Activated CD8-positive, alpha-beta memory T cell treated with anti-CD3 and anti-CD28 coated beads for 36 hours (primary cell): ENCODE measurements around the gene SNAPC2. TPM values are rescaled to one million over a fixed set of nuclear protein-coding genes. Genes with fewer than 3 reads are reported as not detected.
"Not testable (repeated sequence)": the region's sequence is repeated elsewhere in the genome, so short reads cannot be mapped to it uniquely, and the experiment has no call there.

Source experiments
- CTCF ChIA-PET: fragments of 350-600 bp; sonication (Branson Sonifier 250); formaldehyde crosslinking; loops from one replicate; lab custom pipeline; 2021; ENCODE audit warnings: antibody characterized with exemption; lab: Charles Lee
- POLR2A ChIA-PET: fragments of 350-600 bp; sonication (Branson Sonifier 250); formaldehyde crosslinking; loops from one replicate; lab custom pipeline; 2021; ENCODE audit warnings: antibody characterized with exemption; lab: Charles Lee
- total RNA-seq, 2 experiments: library from RNA; stranded (reverse); gene quantifications; one replicate each; pipeline ENCODE4 v1.2.3, GENCODE V29; 2021

Gene SNAPC2
- total RNA-seq, 2 experiments from 2014 or later = 16.4 to 17.3 TPM

- ChIA-PET CTCF (interaction anchor here (0.7 to 0.9 kb wide), 2 partner anchors 18 to 29 kb away, joined by 3 read pairs; no protein-coding TSS in a partner anchor), POLR2A (no interaction called here)
Observed at GRCh38 chr19:7887408-7888144, 32.6 kb upstream of the SNAPC2 start.

DNA sequence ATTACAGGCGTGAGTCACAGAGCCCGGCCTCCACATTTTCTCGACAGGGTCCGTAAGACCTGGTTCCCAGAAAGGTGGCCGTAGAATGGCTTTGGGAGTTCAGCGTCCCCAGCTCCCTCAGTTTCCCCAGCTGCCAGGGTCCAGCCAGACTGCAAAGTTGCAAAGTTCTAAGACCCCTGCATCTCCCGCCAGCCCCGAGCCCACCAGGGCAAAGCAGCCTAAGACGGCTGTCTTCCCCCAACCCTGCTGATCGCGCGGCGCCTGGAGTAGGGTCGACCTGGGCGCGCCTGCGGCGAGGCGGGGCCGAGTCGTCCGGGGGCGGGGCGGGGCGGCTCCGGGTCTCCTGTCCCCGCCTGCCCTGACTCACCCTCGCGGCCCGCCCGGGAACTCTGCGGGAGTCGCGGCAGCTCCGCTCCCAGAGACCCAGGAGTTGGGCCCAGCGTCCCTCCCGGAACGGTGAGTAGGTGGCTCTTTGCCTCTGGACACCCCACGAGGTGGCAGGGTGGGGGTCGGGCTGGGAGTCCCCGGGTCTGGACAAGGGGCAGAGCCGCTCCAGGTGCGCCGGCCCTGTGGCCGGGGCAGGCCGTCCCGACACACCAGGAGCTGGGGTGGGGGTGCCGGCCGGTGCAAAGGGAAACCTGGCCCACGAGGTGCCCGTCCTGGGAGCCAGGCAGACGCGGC is 31.9 kb upstream of the SNAPC2 start, which contains the start of gene LRRC8E:
Gene LRRC8E (plus strand): TSS at position 366 of the 681 bp plus-strand sequence. CDS start 7,094 bp downstream, outside the sequence.
- ChIA-PET POLR2A (no interaction called here), CTCF (interaction anchor here (0.9 kb wide), 1 partner anchor 19 kb away, joined by 3 read pairs; no protein-coding TSS in a partner anchor)

GRCh38 chr19:7888826-7889217 is 31.3 kb upstream of the SNAPC2 start:
- ChIA-PET CTCF (no interaction called here), POLR2A (no interaction called here)

DNA sequence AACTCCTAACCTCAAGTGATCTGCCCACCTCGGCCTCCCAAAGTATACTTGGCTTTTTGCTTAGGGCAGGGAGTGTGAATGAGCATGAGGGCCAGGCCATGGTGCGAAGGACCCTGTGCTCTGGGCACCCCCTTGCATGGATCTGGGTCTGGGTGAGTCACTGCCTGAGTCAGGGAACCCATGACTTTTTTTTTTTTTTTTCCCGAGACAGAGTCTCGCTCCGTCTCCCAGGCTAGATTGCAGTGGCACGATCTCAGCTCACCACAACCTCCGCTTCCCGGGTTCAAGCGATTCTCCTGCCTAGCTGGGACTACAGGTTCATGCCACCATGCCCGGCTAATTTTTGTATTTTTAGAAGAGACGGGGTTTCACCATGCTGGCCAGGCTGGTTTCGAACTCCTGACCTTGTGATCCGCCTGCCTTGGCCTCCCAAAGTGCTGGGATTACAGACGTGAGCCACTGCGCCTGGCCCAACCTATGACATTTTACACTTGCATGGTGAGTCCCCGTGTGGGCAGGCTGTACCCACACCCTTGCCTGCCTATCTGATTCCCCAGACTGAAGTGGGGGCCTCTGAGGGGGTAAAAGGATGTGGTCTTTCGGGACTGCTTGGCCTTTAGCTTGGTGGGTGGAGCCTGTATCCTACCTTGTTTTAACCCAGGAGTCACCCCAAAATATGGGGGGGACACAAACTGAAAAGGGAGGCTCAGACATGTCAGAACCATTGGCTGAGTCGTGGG is 26.6 kb upstream of the SNAPC2 start:
- CTCF ChIA-PET, POLR2A ChIA-PET: not testable (repeated sequence)

DNA sequence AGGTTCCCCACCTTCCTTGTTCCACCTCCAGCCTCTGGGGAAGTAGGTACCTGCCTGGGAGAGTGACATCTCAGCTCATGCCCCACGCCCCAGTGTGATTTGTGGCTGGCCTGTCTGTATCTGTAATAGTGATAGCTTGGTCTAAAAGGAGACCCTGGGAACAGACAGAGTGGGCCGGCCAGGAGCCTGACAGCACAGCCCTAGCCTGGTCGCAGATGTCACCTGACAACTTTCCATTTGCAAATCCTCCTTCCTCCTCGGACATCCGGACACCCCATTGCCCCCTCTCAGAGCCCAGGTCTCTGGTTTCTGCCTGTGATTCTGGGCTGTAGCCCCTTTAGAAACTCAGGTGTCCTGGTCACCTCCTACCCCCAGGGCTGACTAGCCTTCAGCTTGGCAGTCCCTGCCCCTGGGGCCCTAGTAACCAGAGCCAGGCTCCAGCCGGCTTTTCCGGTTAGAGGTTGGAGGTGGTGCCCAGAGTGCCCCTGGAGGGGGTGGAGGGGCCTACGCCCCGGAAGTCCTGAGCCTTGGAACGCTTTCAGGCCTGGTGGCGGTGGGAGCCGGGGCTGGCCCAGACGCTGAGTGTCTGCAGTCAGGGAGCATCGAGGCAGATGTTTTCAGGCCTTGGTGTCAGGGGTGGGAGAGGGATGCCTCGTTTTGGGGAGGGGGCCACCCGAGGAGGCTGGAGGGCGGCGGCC is 25.4 kb upstream of the SNAPC2 start:
- POLR2A ChIA-PET = no interaction called here

DNA sequence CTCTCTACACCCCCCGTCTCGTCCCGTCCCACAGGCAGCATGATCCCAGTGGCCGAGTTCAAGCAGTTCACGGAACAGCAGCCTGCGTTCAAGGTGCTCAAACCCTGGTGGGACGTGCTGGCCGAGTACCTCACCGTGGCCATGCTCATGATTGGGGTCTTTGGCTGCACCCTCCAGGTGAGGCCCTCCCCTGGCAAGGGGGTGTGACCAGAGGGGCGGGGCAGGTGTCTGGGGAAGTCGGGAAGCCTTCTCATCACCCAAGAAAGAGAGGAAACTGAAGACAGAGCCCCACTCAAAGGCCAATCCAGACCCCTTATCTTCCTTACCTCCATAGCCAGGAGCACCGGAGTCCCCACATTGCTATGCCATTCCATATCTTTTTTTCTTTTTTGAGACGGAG is 24.6 kb upstream of the SNAPC2 start:
- CTCF ChIA-PET = no interaction called here
- POLR2A ChIA-PET = no interaction called here

More for the DNA sequence above, 25.4 kb upstream of the SNAPC2 start:
- CTCF ChIA-PET = no interaction called here

DNA sequence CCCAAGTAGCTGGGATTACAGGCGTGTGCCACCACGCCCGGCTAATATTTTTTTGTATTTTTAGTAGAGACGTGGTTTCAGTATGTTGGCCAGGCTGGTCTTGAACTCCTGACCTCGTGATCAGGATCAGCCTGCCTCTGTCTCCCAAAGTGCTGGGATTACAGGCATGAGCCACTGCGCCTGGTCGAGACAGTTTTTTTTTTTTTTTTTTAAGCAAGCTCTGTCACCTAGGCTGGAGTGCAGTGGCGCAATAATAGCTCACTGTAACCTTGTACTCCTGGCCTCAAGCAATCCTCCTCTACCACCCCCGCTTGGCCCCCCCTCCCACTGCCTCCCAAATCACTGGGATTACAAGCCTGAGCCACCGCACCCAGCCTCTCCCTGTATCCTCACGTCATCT is 22.8 kb upstream of the SNAPC2 start:
- ChIA-PET POLR2A (interaction anchor here (0.6 kb wide), 1 partner anchor 66 kb away, joined by 5 read pairs; no protein-coding TSS in a partner anchor), CTCF (no interaction called here)

GRCh38 chr19:7898967-7899366 is 21.2 kb upstream of the SNAPC2 start:
- CTCF ChIA-PET = interaction anchor here (0.9 kb wide), 1 partner anchor 99 kb away, joined by 4 read pairs; no protein-coding TSS in a partner anchor
- POLR2A ChIA-PET = no interaction called here

DNA sequence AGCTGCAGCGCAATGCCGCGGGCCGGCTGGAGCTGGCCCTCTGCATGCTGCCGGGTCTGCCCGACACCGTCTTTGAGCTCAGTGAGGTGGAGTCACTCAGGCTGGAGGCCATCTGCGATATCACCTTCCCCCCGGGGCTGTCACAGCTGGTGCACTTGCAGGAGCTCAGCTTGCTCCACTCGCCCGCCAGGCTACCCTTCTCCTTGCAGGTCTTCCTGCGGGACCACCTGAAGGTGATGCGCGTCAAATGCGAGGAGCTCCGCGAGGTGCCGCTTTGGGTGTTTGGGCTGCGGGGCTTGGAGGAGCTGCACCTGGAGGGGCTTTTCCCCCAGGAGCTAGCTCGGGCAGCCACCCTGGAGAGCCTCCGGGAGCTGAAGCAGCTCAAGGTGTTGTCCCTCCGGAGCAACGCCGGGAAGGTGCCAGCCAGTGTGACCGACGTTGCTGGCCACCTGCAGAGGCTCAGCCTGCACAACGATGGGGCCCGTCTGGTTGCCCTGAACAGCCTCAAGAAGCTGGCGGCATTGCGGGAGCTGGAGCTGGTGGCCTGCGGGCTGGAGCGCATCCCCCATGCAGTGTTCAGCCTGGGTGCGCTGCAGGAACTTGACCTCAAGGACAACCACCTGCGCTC is 20.3 kb upstream of the SNAPC2 start:
- ChIA-PET CTCF (interaction anchor here (1.3 kb wide), 1 partner anchor 31 kb away, joined by 5 read pairs; no protein-coding TSS in a partner anchor), POLR2A (interaction anchor here (0.5 kb wide), 1 partner anchor 295 kb away, joined by 3 read pairs; no protein-coding TSS in a partner anchor)

- CTCF ChIA-PET = interaction anchor here (1.3 kb wide), 1 partner anchor 31 kb away, joined by 5 read pairs; no protein-coding TSS in a partner anchor
- POLR2A ChIA-PET = interaction anchor here (0.5 kb wide), 1 partner anchor 294 kb away, joined by 3 read pairs; no protein-coding TSS in a partner anchor
Observed at GRCh38 chr19:7900401-7900870, 19.7 kb upstream of the SNAPC2 start.

DNA sequence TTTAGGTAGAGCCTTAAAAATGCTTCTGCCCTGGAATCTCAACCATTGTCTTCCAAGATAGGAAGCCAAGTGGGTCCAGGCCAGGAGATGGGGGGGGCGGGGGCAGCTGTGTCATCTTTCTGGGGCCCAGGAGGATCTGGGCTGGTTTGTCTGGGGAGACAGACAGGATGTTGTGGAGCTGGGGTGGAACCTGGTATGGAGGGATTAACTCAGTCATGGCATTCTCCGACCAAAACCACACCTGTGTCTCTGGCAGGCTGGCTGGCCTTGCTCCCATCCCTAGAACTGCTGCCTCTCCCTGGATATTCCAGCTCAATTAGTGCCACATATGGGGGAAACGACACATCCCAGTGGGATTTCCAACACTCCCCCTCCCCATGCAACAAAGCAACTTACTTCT is 19.2 kb upstream of the SNAPC2 start:
- ChIA-PET POLR2A (no interaction called here), CTCF (interaction anchor here (1.3 to 1.6 kb wide), 2 partner anchors 32 to 44 kb away, joined by 5 to 6 read pairs; no protein-coding TSS in a partner anchor)

GRCh38 chr19:7901337-7901736 is 18.8 kb upstream of the SNAPC2 start:
- CTCF ChIA-PET = interaction anchor here (1.3 to 1.6 kb wide), 2 partner anchors 32 to 43 kb away, joined by 5 to 6 read pairs; no protein-coding TSS in a partner anchor

GRCh38 chr19:7902796-7903243 is 17.3 kb upstream of the SNAPC2 start:
- ChIA-PET POLR2A (interaction anchor here (0.5 to 1.5 kb wide), 2 partner anchors 18 to 1598 kb away, joined by 3 to 11 read pairs; partner anchors contain the start of gene SNAPC2), CTCF (interaction anchor here (1.0 to 1.6 kb wide), 6 partner anchors 9 to 222 kb away, joined by 3 to 24 read pairs (median 5); partner anchors contain the start of genes SNAPC2, TIMM44 and TRAPPC5)

More at GRCh38 chr19:7901337-7901736, 18.8 kb upstream of the SNAPC2 start:
- POLR2A ChIA-PET = no interaction called here

DNA sequence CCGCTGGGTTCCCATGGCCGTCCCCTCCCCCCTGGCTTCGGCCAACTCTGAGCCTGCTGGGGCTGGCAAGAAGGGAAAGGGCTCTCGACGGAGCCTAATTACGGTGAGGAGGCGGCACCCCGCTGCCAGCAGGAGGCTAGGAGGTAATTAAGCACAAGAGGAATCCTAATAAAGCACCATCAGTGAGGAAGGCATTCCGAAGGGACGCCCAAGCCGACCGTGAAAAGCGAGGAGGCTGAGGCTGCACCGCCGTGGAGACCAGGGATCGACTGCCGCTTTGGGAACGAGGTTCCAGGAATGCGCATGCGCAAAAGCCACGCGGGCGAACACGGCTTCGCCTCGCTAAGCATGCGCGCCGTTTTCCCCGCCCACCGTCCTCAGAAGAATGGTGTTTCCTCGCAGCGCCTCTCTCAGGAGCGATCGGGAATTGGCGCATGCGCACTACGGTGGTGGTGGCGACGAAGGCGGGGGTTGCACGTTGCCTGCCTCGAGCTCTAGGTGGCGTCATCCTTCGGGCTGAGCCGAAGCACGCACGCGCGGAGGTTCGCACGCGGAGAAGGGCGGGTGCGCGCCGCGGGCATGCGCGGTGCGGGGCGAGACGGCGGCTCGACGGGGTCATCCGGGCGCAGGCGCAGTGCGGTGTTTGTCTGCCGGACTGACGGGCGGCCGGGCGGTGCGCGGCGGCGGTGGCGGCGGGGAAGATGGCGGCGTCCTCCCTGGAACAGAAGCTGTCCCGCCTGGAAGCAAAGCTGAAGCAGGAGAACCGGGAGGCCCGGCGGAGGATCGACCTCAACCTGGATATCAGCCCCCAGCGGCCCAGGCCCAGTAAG is 16.7 kb upstream of the SNAPC2 start, which contains the start of gene MAP2K7:
Gene MAP2K7 (plus strand): TSS at position 634 of the 830 bp plus-strand sequence. CDS start 68 bp downstream, at position 702.
- POLR2A ChIA-PET = interaction anchor here (0.5 to 1.5 kb wide), 3 partner anchors 17 to 1597 kb away, joined by 3 to 11 read pairs (median 3); partner anchors contain the start of gene SNAPC2
- CTCF ChIA-PET = interaction anchor here (0.7 to 1.5 kb wide), 8 partner anchors 9 to 223 kb away, joined by 3 to 24 read pairs (median 4); partner anchors contain the start of genes SNAPC2, TIMM44 and TRAPPC5

DNA sequence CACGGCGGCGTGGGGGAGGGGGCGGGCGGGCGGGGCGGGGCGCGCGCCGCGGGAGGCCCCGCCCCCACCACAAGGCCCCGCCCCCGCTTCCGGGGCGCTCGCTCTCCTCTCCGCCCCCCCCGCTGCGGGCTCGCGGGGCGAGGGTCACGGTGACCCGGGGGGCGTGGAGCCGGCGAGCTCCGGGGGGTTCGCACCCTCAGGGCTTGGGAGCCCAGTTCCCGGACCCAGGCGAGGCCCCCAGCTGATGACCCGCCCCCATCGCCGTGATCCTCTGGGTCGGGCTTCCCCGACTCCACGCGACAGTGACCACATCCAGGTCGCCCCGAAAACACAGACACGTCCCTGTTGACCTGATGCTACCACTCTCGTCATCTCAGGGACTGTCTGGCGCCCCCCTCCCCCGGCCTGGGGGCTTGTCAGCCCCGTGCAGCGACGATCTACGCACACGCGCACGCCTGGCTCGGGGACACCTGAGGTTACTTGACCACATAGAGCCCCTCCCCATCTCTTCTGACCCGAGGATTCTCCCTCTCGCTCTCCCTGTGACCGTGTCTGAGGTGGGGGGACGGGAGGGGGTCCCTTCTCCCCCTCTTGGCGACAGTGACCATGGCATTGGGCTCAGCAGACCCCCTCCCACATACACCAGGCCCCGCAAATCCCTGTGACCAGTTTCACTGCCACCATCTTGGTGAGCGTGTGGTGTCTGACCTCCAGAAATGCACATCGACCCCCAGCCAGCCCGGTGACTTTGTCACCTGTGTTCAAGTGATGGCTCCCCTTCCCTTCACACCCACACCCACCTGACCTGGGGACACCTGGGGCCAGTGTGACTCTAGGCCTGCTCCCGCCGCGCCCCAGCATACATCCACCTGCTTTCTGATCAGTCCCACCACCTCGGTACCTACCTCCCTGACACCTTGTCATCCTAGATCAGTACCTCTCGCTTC is 15.8 kb upstream of the SNAPC2 start:
- POLR2A ChIA-PET = interaction anchor here (1.5 kb wide), 1 partner anchor 16 kb away, joined by 11 read pairs; the partner anchor contains the start of gene SNAPC2

More for the DNA sequence above, 15.8 kb upstream of the SNAPC2 start:
- CTCF ChIA-PET = interaction anchor here (0.7 to 1.5 kb wide), 7 partner anchors 13 to 224 kb away, joined by 3 to 24 read pairs (median 4); partner anchors contain the start of genes SNAPC2, TIMM44 and TRAPPC5
